GM12891 (cell line): ENCODE measurements around the gene CTNND2.

ENCODE experiments used
- POLR2A ChIP-seq: IDR thresholded peaks from 2 replicates; pipeline ENCODE4 v1.6.1; 2011; ENCODE audit warnings: low read depth, low read length, control low read depth
- POLR2AphosphoS5 ChIP-seq: IDR thresholded peaks from 2 replicates; pipeline ENCODE4 v1.6.1; 2011; ENCODE audit warnings: low read depth, low read length, control low read depth
- POU2F2 ChIP-seq: IDR thresholded peaks from 2 replicates; pipeline ENCODE4 v1.6.1; 2011; ENCODE audit warnings: low read depth, mild to moderate bottlenecking, control low read depth, low read length, moderate library complexity
- SPI1 ChIP-seq: IDR thresholded peaks from 2 replicates; pipeline ENCODE4 v1.6.1; 2011; ENCODE audit warnings: low read depth, low read length, control low read depth
- TAF1 ChIP-seq: IDR thresholded peaks from 2 replicates; pipeline ENCODE4 v1.6.1; 2011; ENCODE audit warnings: low read depth, low read length, control low read depth

GRCh38 chr5:11851965-11852716, 52.1 kb downstream of the CTNND2 start:
- TF ChIP-seq POLR2A (no peak), POU2F2 (no peak), TAF1 (no peak), POLR2AphosphoS5 (no peak), SPI1 (no peak)
